Measurements from ENCODE around the gene AGTPBP1.

DNA sequence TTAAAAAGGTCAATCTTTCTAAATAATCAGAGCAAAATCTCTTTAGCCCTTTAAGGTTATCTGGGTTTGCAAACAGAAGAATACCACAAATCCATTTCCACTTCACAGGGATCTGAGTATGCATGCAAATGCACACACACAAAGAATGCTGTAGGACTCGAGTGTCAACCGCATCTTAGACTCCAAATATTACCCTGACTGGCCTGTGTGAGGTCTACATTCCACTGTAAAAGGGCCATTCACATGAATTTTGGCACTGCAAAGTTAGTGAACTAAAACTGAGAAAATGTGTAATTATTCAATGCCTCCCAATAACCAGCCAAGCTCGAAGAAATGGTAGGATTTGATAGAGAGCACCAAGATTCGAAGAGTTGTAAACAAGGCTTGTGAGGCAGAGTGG, 199.9 kb downstream of the AGTPBP1 start:
- TF ChIP-seq YY1 (IDR thresholded peaks at IDR 0.05; ENCODE audit: insufficient read depth, insufficient read length), result no peak
- TF ChIP-seq SUZ12 (IDR thresholded peaks at IDR 0.05; ENCODE audit: extremely low read depth, insufficient read depth, insufficient read length), result no peak
